Stimulated activated CD4-positive, alpha-beta T cell treated with anti-CD3 and anti-CD28 coated beads, Interleukin-1b, Interleukin-23, amount 100 ng/mL, for 24 hours (primary cell): ENCODE results near the gene METAP1D.
"Not testable (repeated sequence)": the region's sequence is repeated elsewhere in the genome, so short reads cannot be mapped to it uniquely, and the experiment has no call there.

Source experiments
- DNase-seq, 4 experiments: peaks; one replicate each; pipeline ENCODE4 v3.0.0-alpha.2; 2020; ENCODE audit warnings: low read depth in 4 of 4, low spot score in 1 of 4

Gene METAP1D

GRCh38 chr2:172047566-172048507 is 48.1 kb downstream of the METAP1D start:
- DNase-seq = no peak

GRCh38 chr2:172048508-172049503 is 49.1 kb downstream of the METAP1D start:
- DNase-seq = no peak

- no peak for DNase-seq
These were observed 49.9 kb downstream of the METAP1D start for GRCh38 chr2:172049567-172050120.

GRCh38 chr2:172050479-172051125 is 50.8 kb downstream of the METAP1D start:
- no peak for DNase-seq

- DNase-seq = no peak
These were observed 52.5 kb downstream of the METAP1D start for GRCh38 chr2:172052000-172052983.

- no peak for DNase-seq
These were observed 53.7 kb downstream of the METAP1D start for GRCh38 chr2:172053486-172053885.

- DNase-seq = no peak
These were observed 56.5 kb downstream of the METAP1D start for GRCh38 chr2:172056293-172056692.

GRCh38 chr2:172058660-172059059 is 58.9 kb downstream of the METAP1D start:
- DNase-seq = no peak

GRCh38 chr2:172060118-172060517 is 60.4 kb downstream of the METAP1D start:
- not testable (repeated sequence) for DNase-seq

GRCh38 chr2:172062402-172063004 is 62.8 kb downstream of the METAP1D start:
- DNase-seq = no peak

- DNase-seq = no peak
These were observed 63.7 kb downstream of the METAP1D start for GRCh38 chr2:172063446-172063845.

- no peak for DNase-seq
These were observed 65.4 kb downstream of the METAP1D start for GRCh38 chr2:172065111-172065510.

- no peak for DNase-seq
These were observed 66.7 kb downstream of the METAP1D start for GRCh38 chr2:172066394-172066886.

GRCh38 chr2:172067905-172068304 is 68.2 kb downstream of the METAP1D start:
- not testable (repeated sequence) for DNase-seq

GRCh38 chr2:172070936-172071335 is 71.2 kb downstream of the METAP1D start:
- DNase-seq = no peak

- DNase-seq = no peak
These were observed 72.5 kb downstream of the METAP1D start for GRCh38 chr2:172072303-172072702.

GRCh38 chr2:172072706-172073105 is 73.0 kb downstream of the METAP1D start:
- DNase-seq = no peak

GRCh38 chr2:172073518-172073917 is 73.8 kb downstream of the METAP1D start:
- DNase-seq = no peak

- DNase-seq = no peak
These were observed 74.5 kb downstream of the METAP1D start for GRCh38 chr2:172074254-172074653.
